ENCODE results near the gene SLCO3A1. TPM values are rescaled to one million over a fixed set of nuclear protein-coding genes. Genes with fewer than 3 reads are reported as not detected.

SLCO3A1 gene
- total RNA-seq, 1 experiment from 2014 or later = not detected

GRCh38 chr15:92161039-92161670, 307.6 kb downstream of the SLCO3A1 start:
- no peak for DNase-seq
- H3K4me1 ChIP-seq = peaks cover 39% of the 10 kb centered on the region
- no peak overlapping the region for H3K4me3 Mint-ChIP-seq (ENCODE audit: unreplicated experiment)
- ChIA-PET CTCF (no interaction called here), POLR2A (no interaction called here)
- no peak for TF ChIP-seq CTCF (IDR thresholded peaks at IDR 0.05; ENCODE audit: insufficient read depth in 1 of 2, low read depth in 1 of 2, low read length in 1 of 2, severe bottlenecking in 1 of 2, unreplicated experiment in 1 of 2)
- intact Hi-C loops (cut with micrococcal nuclease; ENCODE audit: unreplicated experiment) = loop anchor here (5.0 kb wide), 1 partner anchor 44 kb away; no protein-coding TSS in a partner anchor
- H3K36me3 Mint-ChIP-seq (ENCODE audit: insufficient read depth, unreplicated experiment) = no peaks in the 10 kb centered on the region
- no peak overlapping the region for H3K4me3 ChIP-seq (ENCODE audit: low read depth, low read length)
- H3K9me3 ChIP-seq = no peaks in the 10 kb centered on the region
- no TSS peak for BruUV-seq (replicated peaks)
- no peaks in the 10 kb centered on the region for H3K9me3 Mint-ChIP-seq (ENCODE audit: unreplicated experiment)
- no peaks in the 10 kb centered on the region for H3K27me3 ChIP-seq (replicated peaks; ENCODE audit: control insufficient read depth, insufficient read depth, low read length)
- no peaks in the 10 kb centered on the region for H3K36me3 ChIP-seq (ENCODE audit: control insufficient read depth, insufficient read depth, low read length)
- no peak overlapping the region for H3K27ac Mint-ChIP-seq (ENCODE audit: unreplicated experiment)
- peaks cover 29% of the 10 kb centered on the region for H3K4me1 Mint-ChIP-seq (ENCODE audit: low read depth, unreplicated experiment)
- no peaks in the 10 kb centered on the region for H3K27me3 Mint-ChIP-seq (ENCODE audit: insufficient read depth, unreplicated experiment)

- BruUV-seq (replicated peaks) = no TSS peak
- no peaks in the 10 kb centered on the region for H3K36me3 Mint-ChIP-seq (ENCODE audit: insufficient read depth, unreplicated experiment)
- TF ChIP-seq CTCF (IDR thresholded peaks at IDR 0.05; ENCODE audit: insufficient read depth in 1 of 2, low read depth in 1 of 2, low read length in 1 of 2, severe bottlenecking in 1 of 2, unreplicated experiment in 1 of 2) = no peak
- ChIA-PET CTCF (no interaction called here), POLR2A (no interaction called here)
- H3K9me3 ChIP-seq = no peaks in the 10 kb centered on the region
- H3K36me3 ChIP-seq (ENCODE audit: control insufficient read depth, insufficient read depth, low read length) = no peaks in the 10 kb centered on the region
- no peak overlapping the region for H3K4me3 Mint-ChIP-seq (ENCODE audit: unreplicated experiment)
- intact Hi-C loops (cut with micrococcal nuclease; ENCODE audit: unreplicated experiment) = loop anchor here (5.0 kb wide), 1 partner anchor 45 kb away; no protein-coding TSS in a partner anchor
- no peaks in the 10 kb centered on the region for H3K9me3 Mint-ChIP-seq (ENCODE audit: unreplicated experiment)
- no peak overlapping the region for H3K27ac Mint-ChIP-seq (ENCODE audit: unreplicated experiment)
- H3K4me1 ChIP-seq = peaks cover 54% of the 10 kb centered on the region
- no peak overlapping the region for H3K4me3 ChIP-seq (ENCODE audit: low read depth, low read length)
- peaks cover 41% of the 10 kb centered on the region for H3K4me1 Mint-ChIP-seq (ENCODE audit: low read depth, unreplicated experiment)
- no peaks in the 10 kb centered on the region for H3K27me3 ChIP-seq (replicated peaks; ENCODE audit: control insufficient read depth, insufficient read depth, low read length)
- no peaks in the 10 kb centered on the region for H3K27me3 Mint-ChIP-seq (ENCODE audit: insufficient read depth, unreplicated experiment)
- no peak for DNase-seq
Measured at GRCh38 chr15:92162657-92163056, 309.1 kb downstream of the SLCO3A1 start.

- intact Hi-C loops (cut with micrococcal nuclease; ENCODE audit: unreplicated experiment) = loop anchor here (2.0 to 5.0 kb wide), 2 partner anchors 15 to 46 kb away; no protein-coding TSS in a partner anchor
- ChIA-PET POLR2A (no interaction called here), CTCF (no interaction called here)
- no peak overlapping the region for H3K4me3 ChIP-seq (ENCODE audit: low read depth, low read length)
- H3K27me3 Mint-ChIP-seq (ENCODE audit: insufficient read depth, unreplicated experiment) = no peaks in the 10 kb centered on the region
- no peaks in the 10 kb centered on the region for H3K27me3 ChIP-seq (replicated peaks; ENCODE audit: control insufficient read depth, insufficient read depth, low read length)
- H3K9me3 ChIP-seq = no peaks in the 10 kb centered on the region
- no peak for DNase-seq
- H3K36me3 ChIP-seq (ENCODE audit: control insufficient read depth, insufficient read depth, low read length) = no peaks in the 10 kb centered on the region
- no peak overlapping the region for H3K4me3 Mint-ChIP-seq (ENCODE audit: unreplicated experiment)
- no peaks in the 10 kb centered on the region for H3K36me3 Mint-ChIP-seq (ENCODE audit: insufficient read depth, unreplicated experiment)
- BruUV-seq (replicated peaks) = no TSS peak
- no peaks in the 10 kb centered on the region for H3K9me3 Mint-ChIP-seq (ENCODE audit: unreplicated experiment)
- H3K27ac Mint-ChIP-seq (ENCODE audit: unreplicated experiment) = no peak overlapping the region
- H3K4me1 Mint-ChIP-seq (ENCODE audit: low read depth, unreplicated experiment) = peaks cover 39% of the 10 kb centered on the region
- peaks cover 49% of the 10 kb centered on the region for H3K4me1 ChIP-seq
- TF ChIP-seq CTCF (IDR thresholded peaks at IDR 0.05; ENCODE audit: insufficient read depth in 1 of 2, low read depth in 1 of 2, low read length in 1 of 2, severe bottlenecking in 1 of 2, unreplicated experiment in 1 of 2) = no peak
Measured at GRCh38 chr15:92163641-92164040, 310.1 kb downstream of the SLCO3A1 start.

Data from Caco-2 (cell line).